Fibroblast of skin of right biceps (primary cell): Measurements from ENCODE around the gene RYR1.
"Not testable (repeated sequence)": the region's sequence is repeated elsewhere in the genome, so short reads cannot be mapped to it uniquely, and the experiment has no call there.

Experiments used
- DNase-seq: peaks from one replicate; pipeline ENCODE4 v3.0.0-alpha.2; 2013

Gene RYR1

GRCh38 chr19:38624822-38625221, 191.3 kb downstream of the RYR1 start:
- no peak for DNase-seq

GRCh38 chr19:38626401-38626800, 192.9 kb downstream of the RYR1 start:
- DNase-seq: no peak

- DNase-seq: no peak
Measured at GRCh38 chr19:38629568-38629967, 196.1 kb downstream of the RYR1 start.

GRCh38 chr19:38631301-38631700, 197.8 kb downstream of the RYR1 start:
- not testable (repeated sequence) for DNase-seq

- DNase-seq: not testable (repeated sequence)
Measured at GRCh38 chr19:38631811-38632475, 198.5 kb downstream of the RYR1 start.

GRCh38 chr19:38632476-38633213, 199.2 kb downstream of the RYR1 start:
- no peak for DNase-seq

GRCh38 chr19:38634757-38635482, 201.4 kb downstream of the RYR1 start:
- peak; percentile 57 for DNase-seq

GRCh38 chr19:38635483-38636399, 202.2 kb downstream of the RYR1 start:
- no peak for DNase-seq
